GM23338 (cell line): ENCODE measurements around the gene DLX5.

Source experiments
- CREB1 ChIP-seq: fragments of 250-450 bp; sonication (Bioruptor Pico); IDR thresholded peaks from 2 replicates; pipeline ENCODE4 v1.5.0; 2020; ENCODE audit warnings: low read depth, mild to moderate bottlenecking, moderate library complexity
- EZH2 ChIP-seq: fragments of 200-600 bp; sonication (generic); IDR thresholded peaks from one replicate; pipeline ENCODE4 v1.8.0; 2017; ENCODE audit warnings: antibody characterized with exemption, mild to moderate bottlenecking, low read depth; ENCODE audit not compliant: unreplicated experiment
- EZH2phosphoT487 ChIP-seq: fragments of 200-600 bp; sonication (generic); IDR thresholded peaks from one replicate; pipeline ENCODE4 v1.8.1; 2018; ENCODE audit warnings: antibody characterized with exemption; ENCODE audit not compliant: unreplicated experiment
- JUNB ChIP-seq: IDR thresholded peaks from one replicate; pipeline ENCODE4 v1.6.1; 2016; ENCODE audit warnings: antibody characterized with exemption; ENCODE audit not compliant: unreplicated experiment
- POLR2AphosphoS5 ChIP-seq: IDR thresholded peaks from 2 replicates; pipeline ENCODE4 v1.6.1; 2016; ENCODE audit warnings: antibody characterized with exemption, low read depth
- STAT1 ChIP-seq: IDR thresholded peaks from one replicate; pipeline ENCODE4 v1.6.1; 2016; ENCODE audit warnings: antibody characterized with exemption; ENCODE audit not compliant: unreplicated experiment
- ZNF114 ChIP-seq: fragments of 250-450 bp; sonication (Bioruptor Pico); IDR thresholded peaks from 2 replicates; pipeline ENCODE4 v1.5.0; 2020; ENCODE audit warnings: mild to moderate bottlenecking, moderate library complexity
- ZNF331 ChIP-seq: fragments of 250-450 bp; sonication (Bioruptor Pico); IDR thresholded peaks from 2 replicates; pipeline ENCODE4 v1.5.0; 2020; ENCODE audit warnings: low read depth, mild to moderate bottlenecking, moderate library complexity
- TF ChIP-seq, protein P1 (sequence below), 2 experiments: fragments of 200-600 bp in 1 of 2; sonication (generic) in 1 of 2; conservative IDR thresholded peaks; 2 replicates each; pipeline versions ENCODE4 v1.5.1 to v1.6.1; 2016 to 2017; ENCODE audit warnings: antibody characterized with exemption in 2 of 2, low read depth in 2 of 2, mild to moderate bottlenecking in 2 of 2, moderate library complexity in 1 of 2
- TF ChIP-seq, protein P2 (sequence below): IDR thresholded peaks from one replicate; pipeline ENCODE4 v1.6.1; 2018; ENCODE audit warnings: antibody characterized with exemption; ENCODE audit not compliant: unreplicated experiment

DNA sequence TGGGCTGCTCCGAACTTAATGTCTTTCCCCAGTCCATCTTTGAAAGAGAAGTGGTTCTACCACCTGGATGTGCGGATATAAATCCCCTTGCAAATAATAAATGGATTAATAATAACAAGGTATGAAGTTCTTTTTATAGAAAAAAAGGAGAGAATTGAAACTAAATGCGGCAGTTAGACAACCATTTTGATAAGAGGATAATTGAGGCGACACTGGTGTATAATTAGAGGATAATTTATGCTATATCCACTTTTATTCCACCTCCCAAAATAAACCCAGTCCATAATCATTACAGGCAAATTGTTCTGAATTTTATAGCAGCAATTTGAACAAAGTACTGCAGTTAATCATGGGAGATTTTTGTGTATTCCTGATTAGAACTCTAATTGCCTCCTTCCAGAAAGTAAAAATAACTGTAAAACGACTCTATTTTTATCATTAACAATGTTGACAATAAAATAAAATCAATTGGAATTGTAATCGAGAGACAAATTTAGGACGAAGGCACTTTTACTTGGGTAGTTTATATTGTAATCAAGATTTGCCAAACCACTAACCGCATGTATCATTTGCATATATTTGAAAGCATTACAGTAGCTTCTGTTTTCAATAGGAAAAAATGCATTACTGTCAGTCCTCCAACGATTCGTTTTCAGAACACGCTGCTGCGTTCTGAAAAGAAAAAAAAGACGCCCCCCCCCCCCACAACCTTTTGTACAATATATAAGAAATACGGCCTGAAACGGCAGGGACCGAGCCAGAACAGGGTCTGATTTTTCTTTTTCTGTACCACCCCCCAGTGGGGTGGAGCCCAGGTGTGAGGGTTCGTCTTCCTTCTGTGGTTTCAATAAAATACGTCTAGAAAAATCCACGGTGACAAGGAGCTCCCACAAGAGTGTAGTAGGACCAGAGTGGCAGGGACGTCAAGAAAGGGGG, 20.1 kb downstream of the DLX5 start:
- TF ChIP-seq, protein P1, sequence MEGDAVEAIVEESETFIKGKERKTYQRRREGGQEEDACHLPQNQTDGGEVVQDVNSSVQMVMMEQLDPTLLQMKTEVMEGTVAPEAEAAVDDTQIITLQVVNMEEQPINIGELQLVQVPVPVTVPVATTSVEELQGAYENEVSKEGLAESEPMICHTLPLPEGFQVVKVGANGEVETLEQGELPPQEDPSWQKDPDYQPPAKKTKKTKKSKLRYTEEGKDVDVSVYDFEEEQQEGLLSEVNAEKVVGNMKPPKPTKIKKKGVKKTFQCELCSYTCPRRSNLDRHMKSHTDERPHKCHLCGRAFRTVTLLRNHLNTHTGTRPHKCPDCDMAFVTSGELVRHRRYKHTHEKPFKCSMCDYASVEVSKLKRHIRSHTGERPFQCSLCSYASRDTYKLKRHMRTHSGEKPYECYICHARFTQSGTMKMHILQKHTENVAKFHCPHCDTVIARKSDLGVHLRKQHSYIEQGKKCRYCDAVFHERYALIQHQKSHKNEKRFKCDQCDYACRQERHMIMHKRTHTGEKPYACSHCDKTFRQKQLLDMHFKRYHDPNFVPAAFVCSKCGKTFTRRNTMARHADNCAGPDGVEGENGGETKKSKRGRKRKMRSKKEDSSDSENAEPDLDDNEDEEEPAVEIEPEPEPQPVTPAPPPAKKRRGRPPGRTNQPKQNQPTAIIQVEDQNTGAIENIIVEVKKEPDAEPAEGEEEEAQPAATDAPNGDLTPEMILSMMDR (conservative IDR thresholded peaks at IDR 0.05; ENCODE audit: low read depth in 2 of 2) = no peak
- TF ChIP-seq EZH2 (peak; percentile 97), ZNF331 (CRISPR knock-in tag) (no peak), POLR2AphosphoS5 (no peak), STAT1 (no peak), EZH2phosphoT487 (no peak), JUNB (no peak), CREB1 (CRISPR knock-in tag) (no peak), ZNF114 (no peak)
- TF ChIP-seq, protein P2, sequence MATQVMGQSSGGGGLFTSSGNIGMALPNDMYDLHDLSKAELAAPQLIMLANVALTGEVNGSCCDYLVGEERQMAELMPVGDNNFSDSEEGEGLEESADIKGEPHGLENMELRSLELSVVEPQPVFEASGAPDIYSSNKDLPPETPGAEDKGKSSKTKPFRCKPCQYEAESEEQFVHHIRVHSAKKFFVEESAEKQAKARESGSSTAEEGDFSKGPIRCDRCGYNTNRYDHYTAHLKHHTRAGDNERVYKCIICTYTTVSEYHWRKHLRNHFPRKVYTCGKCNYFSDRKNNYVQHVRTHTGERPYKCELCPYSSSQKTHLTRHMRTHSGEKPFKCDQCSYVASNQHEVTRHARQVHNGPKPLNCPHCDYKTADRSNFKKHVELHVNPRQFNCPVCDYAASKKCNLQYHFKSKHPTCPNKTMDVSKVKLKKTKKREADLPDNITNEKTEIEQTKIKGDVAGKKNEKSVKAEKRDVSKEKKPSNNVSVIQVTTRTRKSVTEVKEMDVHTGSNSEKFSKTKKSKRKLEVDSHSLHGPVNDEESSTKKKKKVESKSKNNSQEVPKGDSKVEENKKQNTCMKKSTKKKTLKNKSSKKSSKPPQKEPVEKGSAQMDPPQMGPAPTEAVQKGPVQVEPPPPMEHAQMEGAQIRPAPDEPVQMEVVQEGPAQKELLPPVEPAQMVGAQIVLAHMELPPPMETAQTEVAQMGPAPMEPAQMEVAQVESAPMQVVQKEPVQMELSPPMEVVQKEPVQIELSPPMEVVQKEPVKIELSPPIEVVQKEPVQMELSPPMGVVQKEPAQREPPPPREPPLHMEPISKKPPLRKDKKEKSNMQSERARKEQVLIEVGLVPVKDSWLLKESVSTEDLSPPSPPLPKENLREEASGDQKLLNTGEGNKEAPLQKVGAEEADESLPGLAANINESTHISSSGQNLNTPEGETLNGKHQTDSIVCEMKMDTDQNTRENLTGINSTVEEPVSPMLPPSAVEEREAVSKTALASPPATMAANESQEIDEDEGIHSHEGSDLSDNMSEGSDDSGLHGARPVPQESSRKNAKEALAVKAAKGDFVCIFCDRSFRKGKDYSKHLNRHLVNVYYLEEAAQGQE = no peak
